GM23248 (cell line): ENCODE results near the gene ELP6. TPM values are rescaled to one million over a fixed set of nuclear protein-coding genes. Genes with fewer than 3 reads are reported as not detected.

Experiments used
- DNase-seq: peaks from one replicate; pipeline ENCODE4 v3.0.0-alpha.2; 2015
- H2AFZ ChIP-seq: fragments of 200-600 bp; sonication (generic); 2 replicates; pipeline ENCODE4 v1.6.1; 2016; ENCODE audit warnings: antibody characterized with exemption
- H3F3A ChIP-seq: fragments of 200-600 bp; sonication (generic); 2 replicates; pipeline ENCODE4 v1.6.1; 2016; ENCODE audit warnings: mild to moderate bottlenecking, antibody characterized with exemption, mixed run types; ENCODE audit not compliant: insufficient read depth
- H3K27ac ChIP-seq: fragments of 200-600 bp; sonication (generic); 2 replicates; pipeline ENCODE4 v1.5.1; 2016; ENCODE audit warnings: mild to moderate bottlenecking
- H3K27me3 ChIP-seq: fragments of 200-600 bp; sonication (generic); replicated peaks from 2 replicates; pipeline ENCODE4 v1.6.1; 2016; ENCODE audit warnings: mild to moderate bottlenecking; ENCODE audit not compliant: insufficient read depth
- H3K36me3 ChIP-seq: fragments of 200-600 bp; sonication (generic); 2 replicates; pipeline ENCODE4 v1.6.1; 2016; ENCODE audit warnings: low read depth, mild to moderate bottlenecking
- H3K4me1 ChIP-seq: fragments of 200-600 bp; sonication (generic); 2 replicates; pipeline ENCODE4 v1.6.1; 2016; ENCODE audit warnings: mild to moderate bottlenecking; ENCODE audit not compliant: insufficient read depth
- H3K4me2 ChIP-seq: fragments of 200-600 bp; sonication (generic); one replicate; pipeline ENCODE4 v1.6.1; 2016; ENCODE audit warnings: mild to moderate bottlenecking; ENCODE audit not compliant: unreplicated experiment
- H3K4me3 ChIP-seq: fragments of 200-600 bp; sonication (generic); 2 replicates; pipeline ENCODE4 v1.5.1; 2016; ENCODE audit warnings: mild to moderate bottlenecking
- H3K79me2 ChIP-seq: fragments of 200-600 bp; sonication (generic); 2 replicates; pipeline ENCODE4 v1.6.1; 2016; ENCODE audit warnings: mild to moderate bottlenecking; ENCODE audit not compliant: insufficient read depth
- H3K9ac ChIP-seq: fragments of 200-600 bp; sonication (generic); 2 replicates; pipeline ENCODE4 v1.6.1; 2016; ENCODE audit warnings: mild to moderate bottlenecking
- H3K9me2 ChIP-seq: fragments of 200-600 bp; sonication (generic); 2 replicates; pipeline ENCODE4 v1.6.1; 2016; ENCODE audit warnings: mixed run types, mild to moderate bottlenecking, moderate library complexity; ENCODE audit not compliant: insufficient read depth
- H3K9me3 ChIP-seq: fragments of 200-600 bp; sonication (generic); one replicate; pipeline ENCODE4 v1.6.1; 2017; ENCODE audit warnings: low read depth
- H4K20me1 ChIP-seq: fragments of 200-600 bp; sonication (generic); 2 replicates; pipeline ENCODE4 v1.6.0; 2016; ENCODE audit not compliant: insufficient read depth
- EZH2 ChIP-seq: fragments of 200-600 bp; sonication (generic); IDR thresholded peaks from 2 replicates; pipeline ENCODE4 v1.6.1; 2018; ENCODE audit warnings: antibody characterized with exemption, mild to moderate bottlenecking; ENCODE audit not compliant: insufficient read depth, poor library complexity, severe bottlenecking
- EZH2phosphoT487 ChIP-seq: fragments of 200-600 bp; sonication (generic); IDR thresholded peaks from 2 replicates; pipeline ENCODE4 v1.6.1; 2018; ENCODE audit warnings: antibody characterized with exemption, moderate library complexity, mild to moderate bottlenecking, low read depth; ENCODE audit not compliant: insufficient read depth
- WGBS, 2 experiments: methylation state at CpG; one replicate each; pipeline ENCODE4 v1.1.6; 2015 to 2017; ENCODE audit warnings: low lambda C conversion rate in 2 of 2, low coverage in 1 of 2; ENCODE audit errors: missing lambda C conversion rate in 2 of 2; 5-methylcytosine and 5-hydroxymethylcytosine counted together
- in situ Hi-C: fragments of 300-500 bp; cut with MboI; formaldehyde crosslinking; loops from 2 replicates; pipeline ENCODE4 v1.15.0; 2020
- polyA plus RNA-seq: library from polyadenylated mRNA; unstranded; fragments of >200 nt; fragmentation: Nextera tagmentation; extraction: Ambion mirVana; gene quantifications from 2 replicates; pipeline ENCODE4 v1.2.1, GENCODE V29; 2016
- small RNA-seq: library from RNA; depleted of rRNA; stranded (forward); fragments of <200 nt; gene quantifications from one replicate; pipeline ENCODE3, GENCODE V24; 2014; ENCODE audit warnings: low read depth, low replicate concordance
- total RNA-seq: library from RNA; depleted of rRNA; stranded (reverse); fragments of >200 nt; shearing (Covaris generic); gene quantifications from 2 replicates; pipeline ENCODE4 v1.2.3, GENCODE V29; 2014; rRNA removed

ELP6 gene
- total and polyA plus RNA-seq, 2 experiments from 2014 or later, result 28.6 to 36.0 TPM

- Histone ChIP-seq H3K27ac (no peak overlapping the region), H3K4me1 (peaks cover 7% of the 10 kb centered on the region; the same call in 1 of the 2 replicates), H3K27me3 (no peaks in the 10 kb centered on the region), H3F3A (no peaks in the 10 kb centered on the region), H3K9me2 (no peaks in the 10 kb centered on the region), H3K9me3 (no peaks in the 10 kb centered on the region), H3K79me2 (peaks cover 79% of the 10 kb centered on the region), H3K9ac (no peak overlapping the region), H3K4me3 (no peak overlapping the region), H2AFZ (no peak overlapping the region), H4K20me1 (no peaks in the 10 kb centered on the region), H3K4me2 (no peak overlapping the region), H3K36me3 (no peaks in the 10 kb centered on the region)
- in situ Hi-C loops, result no loop called here
- no peak for TF ChIP-seq EZH2
- no peak for TF ChIP-seq EZH2phosphoT487
- 64 to 67% methylated on average over 4 of the region's 4 CpGs for WGBS, 2 experiments
- no peak for DNase-seq
Observed at GRCh38 chr3:47452453-47453215, 60.9 kb downstream of the ELP6 start.

Small RNAs within 50 kb of the gene (small RNA-seq; reads per million reads assigned to genes)
- gene AC099778.2 (not detected), gene RN7SL870P (not detected)

Other genes with a start within 250 kb of the ELP6 start
- 1.6 and 5.8 TPM in 2 replicates for gene KIF9, start 230.9 kb downstream of the ELP6 start, total RNA-seq
- gene KIF9, start 230.9 kb downstream of the ELP6 start, polyA plus RNA-seq, result 14.4 and 14.6 TPM in 2 replicates
- gene KLHL18, start 230.8 kb downstream of the ELP6 start, total RNA-seq, result 37.0 and 72.3 TPM in 2 replicates
- 19.4 and 19.5 TPM in 2 replicates for gene KLHL18, start 230.8 kb downstream of the ELP6 start, polyA plus RNA-seq
- gene PTPN23, start 132.7 kb downstream of the ELP6 start, total RNA-seq, result 9.0 and 10.9 TPM in 2 replicates
- 12.0 and 14.3 TPM in 2 replicates for gene PTPN23, start 132.7 kb downstream of the ELP6 start, polyA plus RNA-seq
- gene SCAP, start 37.8 kb downstream of the ELP6 start, total RNA-seq, result 70.1 and 91.3 TPM in 2 replicates
- gene SCAP, start 37.8 kb downstream of the ELP6 start, polyA plus RNA-seq, result 34.6 and 34.7 TPM in 2 replicates
- 0.54 TPM in 1 of 2 replicates, not detected in the other for gene CSPG5, start 65.2 kb upstream of the ELP6 start, total RNA-seq
- not detected in 2 replicates for gene CSPG5, start 65.2 kb upstream of the ELP6 start, polyA plus RNA-seq